ENCODE measurements around the gene CCDC88C. TPM values are rescaled to one million over a fixed set of nuclear protein-coding genes. Genes with fewer than 3 reads are reported as not detected.

CCDC88C gene
- total and polyA plus RNA-seq, 11 donors: 2.4 to 15.6 (median 4.8) TPM

GRCh38 chr14:91313852-91314251 is 103.8 kb downstream of the CCDC88C start:
- DNase-seq (peak in 1 of 5 donors; percentile 15), ATAC-seq (no peak)
- H3K9me3 ChIP-seq: no peaks in the 10 kb centered on the region
- no peak for TF ChIP-seq POLR2A (IDR thresholded peaks at IDR 0.05)
- TF ChIP-seq, protein P1, sequence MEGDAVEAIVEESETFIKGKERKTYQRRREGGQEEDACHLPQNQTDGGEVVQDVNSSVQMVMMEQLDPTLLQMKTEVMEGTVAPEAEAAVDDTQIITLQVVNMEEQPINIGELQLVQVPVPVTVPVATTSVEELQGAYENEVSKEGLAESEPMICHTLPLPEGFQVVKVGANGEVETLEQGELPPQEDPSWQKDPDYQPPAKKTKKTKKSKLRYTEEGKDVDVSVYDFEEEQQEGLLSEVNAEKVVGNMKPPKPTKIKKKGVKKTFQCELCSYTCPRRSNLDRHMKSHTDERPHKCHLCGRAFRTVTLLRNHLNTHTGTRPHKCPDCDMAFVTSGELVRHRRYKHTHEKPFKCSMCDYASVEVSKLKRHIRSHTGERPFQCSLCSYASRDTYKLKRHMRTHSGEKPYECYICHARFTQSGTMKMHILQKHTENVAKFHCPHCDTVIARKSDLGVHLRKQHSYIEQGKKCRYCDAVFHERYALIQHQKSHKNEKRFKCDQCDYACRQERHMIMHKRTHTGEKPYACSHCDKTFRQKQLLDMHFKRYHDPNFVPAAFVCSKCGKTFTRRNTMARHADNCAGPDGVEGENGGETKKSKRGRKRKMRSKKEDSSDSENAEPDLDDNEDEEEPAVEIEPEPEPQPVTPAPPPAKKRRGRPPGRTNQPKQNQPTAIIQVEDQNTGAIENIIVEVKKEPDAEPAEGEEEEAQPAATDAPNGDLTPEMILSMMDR (IDR thresholded peaks at IDR 0.05): no peak
- H3K27me3 ChIP-seq: no peaks in the 10 kb centered on the region
- H3K4me1 ChIP-seq: peaks cover 10 to 48% (median 24%) of the 10 kb centered on the region in 12 donors
- peaks cover 0 to 44% (median 3%) of the 10 kb centered on the region in 9 donors for H3K36me3 ChIP-seq
- H3K27ac ChIP-seq: no peak overlapping the region
- no peak overlapping the region for H3K4me3 ChIP-seq
- WGBS, 4 donors: 90 to 93% (median 91%) methylated on average over 14 of the region's 14 CpGs
- intact Hi-C loops (cut with DNase I): no loop called here

DNA sequence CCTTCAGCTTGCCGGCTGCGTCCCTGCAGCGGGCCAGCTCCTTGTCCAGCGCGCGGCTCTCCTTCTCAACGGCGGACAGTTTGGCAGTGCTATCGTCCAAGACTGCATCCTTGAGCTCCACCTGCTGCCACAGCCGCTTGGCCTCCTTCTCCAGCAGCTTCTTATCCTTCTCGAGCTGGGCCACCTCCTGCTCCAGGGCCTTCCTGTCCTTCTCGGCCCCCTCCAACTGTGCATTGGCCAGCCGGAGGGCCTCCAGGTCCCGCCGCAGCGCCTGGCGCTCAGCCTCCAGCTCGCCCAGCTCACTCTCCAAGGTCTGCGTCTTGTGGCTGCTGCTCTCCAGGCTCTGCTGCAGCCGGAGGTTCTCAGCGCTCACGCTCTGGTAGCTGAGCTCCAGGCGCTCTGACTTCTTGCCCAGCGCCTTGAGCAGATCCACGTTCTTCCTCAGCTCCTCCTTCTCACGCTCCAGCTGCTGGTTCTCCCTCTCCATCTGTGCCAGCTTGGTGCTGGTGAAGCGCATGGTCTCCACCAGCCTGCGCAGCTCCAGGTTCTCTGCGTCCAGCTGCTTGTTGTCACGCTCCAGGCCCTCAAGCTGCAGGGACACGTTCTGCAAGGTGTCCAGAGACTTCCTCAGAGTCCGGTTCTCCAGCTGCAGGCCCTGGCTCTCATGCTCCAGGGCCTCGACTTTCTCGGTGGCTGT is 104.3 kb downstream of the CCDC88C start:
- Histone ChIP-seq H3K9me3 (no peaks in the 10 kb centered on the region), H3K27me3 (no peaks in the 10 kb centered on the region), H3K36me3 (peaks cover 0 to 48% (median 3%) of the 10 kb centered on the region in 9 donors), H3K27ac (no peak overlapping the region), H3K4me1 (peaks cover 10 to 44% (median 24%) of the 10 kb centered on the region in 12 donors), H3K4me3 (no peak overlapping the region)
- DNase-seq (peak in 1 of 5 donors; percentile 57), ATAC-seq (no peak)
- 87 to 93% (median 91%) methylated on average over 31 to 34 of the region's 34 CpGs for WGBS, 4 donors
- intact Hi-C loops (cut with DNase I): no loop called here
- TF ChIP-seq POLR2A (IDR thresholded peaks at IDR 0.05): no peak
- TF ChIP-seq, protein P1 (IDR thresholded peaks at IDR 0.05): no peak

- Histone ChIP-seq H3K27ac (no peak overlapping the region), H3K36me3 (peaks cover 0 to 68% (median 12%) of the 10 kb centered on the region in 9 donors), H3K9me3 (no peaks in the 10 kb centered on the region), H3K4me3 (no peak overlapping the region), H3K27me3 (peaks cover 0 to 2% (median 0%) of the 10 kb centered on the region in 9 donors), H3K4me1 (peaks cover 0 to 24% (median 5%) of the 10 kb centered on the region in 12 donors)
- intact Hi-C loops (cut with DNase I): no loop called here
- no peak for TF ChIP-seq POLR2A (IDR thresholded peaks at IDR 0.05)
- TF ChIP-seq, protein P1 (IDR thresholded peaks at IDR 0.05): peak in 1 of 12 donors; percentile 12
- peak in 1 of 4 donors; percentile 51 for ATAC-seq
- no peak for DNase-seq
- WGBS, 4 donors: 40 to 70% (median 68%) methylated on average over 1 to 5 of the region's 5 CpGs
Observed at GRCh38 chr14:91311284-91311662, 106.3 kb downstream of the CCDC88C start.

- peaks cover 0 to 73% (median 15%) of the 10 kb centered on the region in 9 donors for H3K36me3 ChIP-seq
- H3K4me1 ChIP-seq: peaks cover 0 to 19% (median under 1%) of the 10 kb centered on the region in 12 donors
- TF ChIP-seq, protein P1 (IDR thresholded peaks at IDR 0.05): no peak
- TF ChIP-seq POLR2A (IDR thresholded peaks at IDR 0.05): no peak
- H3K9me3 ChIP-seq: no peaks in the 10 kb centered on the region
- peak overlapping the region in 1 of 12 donors; percentile 30 for H3K27ac ChIP-seq
- ATAC-seq: no peak
- DNase-seq: no peak
- intact Hi-C loops (cut with DNase I): no loop called here
- peaks cover 0 to 2% (median 0%) of the 10 kb centered on the region in 9 donors for H3K27me3 ChIP-seq
- H3K4me3 ChIP-seq: no peak overlapping the region
- WGBS, 4 donors: 72 to 78% (median 77%) methylated on average over 14 to 16 of the region's 16 CpGs
Observed at GRCh38 chr14:91310606-91311283, 106.9 kb downstream of the CCDC88C start.
